Fibroblast of skin of right biceps (primary cell): ENCODE data around the gene OXSR1.
"Not testable (repeated sequence)": the region's sequence is repeated elsewhere in the genome, so short reads cannot be mapped to it uniquely, and the experiment has no call there.

Source experiments
- DNase-seq: peaks from one replicate; pipeline ENCODE4 v3.0.0-alpha.2; 2013

OXSR1 gene

DNA sequence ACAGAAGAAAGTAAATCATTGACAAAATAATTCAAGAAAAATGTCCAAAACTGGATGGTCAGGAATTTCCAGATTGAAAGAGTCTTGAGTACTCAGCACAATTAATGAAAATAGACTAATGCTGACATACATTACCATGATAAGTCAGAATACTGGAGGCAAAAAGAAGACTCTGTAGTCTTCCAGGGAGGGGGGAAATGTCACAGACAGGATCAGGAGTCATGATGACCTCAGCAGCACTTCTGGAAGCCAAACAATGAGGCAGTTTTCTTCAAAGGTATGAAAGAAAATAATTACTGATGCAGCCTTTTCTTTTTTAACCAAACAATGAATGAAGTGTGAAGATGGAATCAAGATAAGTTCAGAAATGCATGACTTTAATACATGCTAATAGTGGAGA is 70.1 kb downstream of the OXSR1 start:
- DNase-seq = no peak

DNA sequence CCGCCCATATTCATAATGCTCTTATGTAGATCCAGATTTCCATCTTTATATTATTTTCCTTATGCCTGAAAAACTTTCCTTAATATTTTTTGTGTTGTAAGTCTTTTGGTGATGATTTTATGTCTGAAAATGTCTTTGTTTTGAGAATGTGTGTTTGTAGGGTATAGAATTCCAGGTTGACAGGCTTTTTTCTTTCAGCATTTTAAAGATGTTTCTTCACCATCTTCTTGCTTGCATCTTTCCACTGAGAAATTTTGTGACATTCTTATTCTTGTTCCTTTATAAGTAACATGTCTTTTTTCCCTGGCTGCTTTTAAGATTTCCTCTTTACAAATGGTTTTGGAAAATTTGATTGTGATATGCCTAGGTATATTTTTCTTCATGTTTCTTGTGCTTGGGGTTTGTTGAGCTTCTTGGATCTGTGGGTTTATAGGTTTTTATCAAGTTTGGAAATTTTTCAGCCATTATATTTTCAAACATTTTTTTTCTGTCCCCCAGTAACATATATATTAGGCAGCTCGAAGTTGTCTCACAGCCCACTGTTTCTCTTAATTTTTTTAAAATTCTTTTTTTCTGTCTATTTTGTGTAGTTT is 73.2 kb downstream of the OXSR1 start:
- no peak for DNase-seq

DNA sequence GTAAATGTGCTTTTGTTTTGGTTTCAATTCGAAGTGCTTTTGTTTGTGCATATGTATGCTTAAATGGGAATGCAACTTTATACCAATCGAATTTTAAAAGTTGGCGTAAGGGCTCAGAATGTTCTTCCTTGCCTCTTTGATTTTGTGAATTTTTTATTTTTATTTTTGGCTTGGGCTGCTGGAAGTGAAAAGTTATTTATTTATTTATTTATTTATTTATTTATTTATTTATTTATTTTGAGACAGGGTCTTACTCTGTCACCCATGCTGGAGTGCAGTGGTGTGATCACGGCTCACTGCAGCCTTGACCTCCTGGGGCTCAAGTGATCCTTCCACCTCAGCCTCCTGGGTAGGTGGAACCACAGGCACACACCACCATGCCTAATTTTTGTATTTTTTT is 77.5 kb downstream of the OXSR1 start:
- DNase-seq = not testable (repeated sequence)

DNA sequence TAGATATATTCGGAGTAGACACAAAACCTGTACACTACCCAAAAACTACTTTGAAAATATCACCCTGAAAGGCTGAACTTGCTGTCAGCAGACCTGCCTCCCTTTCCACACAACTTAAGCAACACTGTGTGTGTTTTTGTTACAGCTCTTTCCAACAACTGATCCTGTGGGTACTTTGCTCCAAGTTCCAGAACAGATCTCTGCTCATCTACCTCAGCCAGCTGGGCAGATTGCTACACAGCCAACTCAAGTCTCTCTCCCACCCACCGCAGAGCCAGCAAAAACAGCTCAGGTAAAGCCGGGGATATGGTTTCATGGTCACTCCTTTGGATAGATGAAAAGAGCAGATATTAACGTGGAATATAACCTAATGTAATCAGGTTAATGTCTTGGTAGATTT is 80.6 kb downstream of the OXSR1 start:
- DNase-seq = no peak

DNA sequence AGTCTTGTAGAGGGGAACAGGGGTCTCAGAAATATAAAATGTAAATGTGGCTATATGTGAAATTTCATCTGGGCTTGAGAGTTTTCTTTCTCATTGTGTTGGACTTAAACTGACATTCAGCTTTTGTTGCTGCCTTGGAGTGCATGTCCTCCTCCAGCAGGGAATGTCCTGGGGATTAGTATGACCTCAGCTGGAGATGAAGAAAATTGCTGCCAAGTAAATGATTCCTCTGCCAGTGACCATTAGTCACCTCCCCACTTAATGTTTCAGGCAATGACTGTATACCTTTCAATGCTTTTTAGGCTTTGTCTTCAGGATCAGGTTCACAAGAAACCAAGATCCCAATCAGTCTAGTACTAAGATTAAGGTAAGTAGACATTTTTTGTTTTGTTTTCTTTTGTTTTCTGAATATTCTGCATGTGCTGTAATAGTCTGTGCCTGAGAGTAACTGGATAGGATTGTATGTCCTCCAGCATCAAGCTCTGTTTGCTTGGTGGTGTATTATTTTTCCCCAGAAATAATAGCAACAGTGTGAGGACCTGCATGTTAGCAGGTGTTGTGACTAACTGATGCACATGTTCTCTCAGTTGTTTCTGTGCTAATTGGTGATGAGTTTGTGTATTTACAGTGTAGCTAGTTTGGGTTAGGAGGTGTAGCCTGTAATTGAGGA is 82.2 kb downstream of the OXSR1 start:
- peak; percentile 86 for DNase-seq

DNA sequence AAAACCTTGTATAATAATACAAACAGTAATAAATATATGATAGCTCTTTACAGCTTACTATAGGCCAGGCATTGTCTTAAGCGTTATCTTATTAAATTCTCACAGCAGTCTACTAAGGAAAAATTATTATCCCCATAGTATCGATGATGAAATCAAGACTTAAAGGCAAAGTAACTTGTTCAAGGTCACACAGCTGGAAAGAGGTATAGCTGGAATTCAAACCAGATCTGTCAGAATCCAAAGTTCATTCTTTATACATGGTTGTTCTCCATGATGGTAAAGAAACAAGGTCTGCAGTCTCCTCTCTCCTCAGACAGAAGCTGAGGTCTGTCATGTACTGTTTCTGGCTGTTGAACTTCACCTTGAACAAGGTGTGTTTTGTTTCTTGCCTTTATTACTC is 84.9 kb downstream of the OXSR1 start:
- DNase-seq = no peak

DNA sequence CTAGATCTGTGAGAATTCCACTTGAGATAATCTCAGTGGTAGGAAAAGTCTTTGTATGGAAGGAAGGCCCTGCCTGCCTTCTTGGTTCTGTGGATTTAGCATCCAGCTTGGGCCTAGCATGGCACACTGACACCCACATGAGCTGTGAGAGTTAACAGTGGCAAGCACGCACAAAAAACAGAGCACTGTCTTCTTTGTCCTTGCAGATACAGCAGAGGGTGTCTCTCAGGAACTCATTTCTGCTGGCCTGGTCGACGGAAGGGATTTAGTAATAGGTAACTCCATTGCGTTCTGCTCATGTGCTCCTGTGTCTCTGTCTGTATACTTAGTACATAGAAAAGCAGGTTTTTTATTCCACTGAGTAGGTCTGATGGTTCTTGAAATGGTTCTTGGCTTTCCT is 85.9 kb downstream of the OXSR1 start:
- no peak for DNase-seq

DNA sequence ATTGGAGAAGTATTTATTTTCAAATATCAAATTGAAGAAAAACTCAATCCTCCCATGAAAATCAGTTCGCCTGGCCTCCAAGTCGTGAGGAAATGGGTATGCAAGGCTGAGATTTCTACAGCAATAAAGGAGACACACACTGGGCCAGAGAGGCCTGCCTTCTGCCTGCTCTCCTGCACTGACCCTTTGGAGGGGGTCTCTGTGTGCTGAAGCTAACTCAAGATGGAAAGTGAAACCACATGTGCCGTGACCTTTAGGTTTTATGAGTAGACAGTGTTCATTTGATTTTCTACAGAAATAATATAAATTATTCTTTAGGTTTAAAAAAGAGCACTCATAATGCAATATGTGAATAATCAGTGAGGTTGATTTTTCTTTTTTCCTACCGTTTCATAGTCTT is 88.4 kb downstream of the OXSR1 start:
- no peak for DNase-seq

DNA sequence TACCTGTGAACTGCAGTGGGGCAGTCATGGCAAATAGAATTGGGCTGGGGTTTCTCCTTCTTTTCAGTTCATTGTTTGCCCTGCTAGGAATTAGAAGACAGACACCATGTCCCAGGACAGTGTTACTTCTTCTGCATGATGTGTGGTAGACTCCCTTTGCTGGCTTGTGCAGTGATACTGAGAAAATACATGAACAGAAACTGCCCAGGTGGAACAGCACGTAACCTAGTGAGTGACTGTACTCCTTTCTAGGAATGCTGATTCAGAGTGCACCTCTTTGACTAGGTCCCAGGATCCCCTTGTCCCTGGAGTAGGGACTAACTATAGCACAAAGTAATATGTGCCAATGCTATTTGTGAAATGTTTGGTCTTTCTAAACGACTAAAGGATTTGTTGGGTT is 89.5 kb downstream of the OXSR1 start:
- DNase-seq = no peak

DNA sequence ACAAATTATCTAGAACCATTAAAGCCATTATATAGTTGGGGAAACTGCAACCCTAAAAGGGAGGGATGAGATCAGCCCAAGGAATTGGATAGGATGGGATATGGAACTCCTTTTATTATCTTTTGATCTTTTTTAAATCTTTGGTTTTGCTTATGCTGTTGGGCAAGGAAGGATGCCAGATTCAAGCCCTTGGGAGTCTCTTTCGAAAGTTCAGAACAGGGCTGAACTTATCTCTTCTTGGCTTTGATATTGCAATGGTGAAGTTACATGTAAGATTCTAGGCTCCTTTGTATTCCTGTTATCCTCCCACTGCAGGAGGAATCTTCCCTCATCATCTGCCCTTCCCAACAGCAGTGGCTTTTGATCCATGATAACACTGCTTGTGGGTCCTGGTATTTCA is 90.3 kb downstream of the OXSR1 start:
- no peak for DNase-seq

DNA sequence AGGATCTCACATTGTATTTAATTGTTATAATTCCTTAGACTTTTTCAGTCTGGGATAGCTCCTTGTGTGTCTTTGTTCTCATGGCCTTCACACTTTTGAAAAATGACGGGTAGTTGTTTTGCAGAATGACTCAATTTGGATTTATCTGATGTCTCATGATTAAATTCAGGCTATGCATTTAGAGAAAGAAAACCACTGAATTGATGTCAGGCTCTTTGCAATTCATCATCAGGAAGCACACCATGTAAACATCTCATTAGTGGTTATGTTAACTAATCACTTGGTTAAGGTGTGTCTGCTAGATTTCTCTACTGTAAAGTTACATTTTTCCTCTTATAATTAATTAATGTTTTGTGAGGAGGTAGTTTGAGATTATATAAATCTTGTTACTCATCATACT is 92.2 kb downstream of the OXSR1 start:
- DNase-seq = peak; percentile 12

DNA sequence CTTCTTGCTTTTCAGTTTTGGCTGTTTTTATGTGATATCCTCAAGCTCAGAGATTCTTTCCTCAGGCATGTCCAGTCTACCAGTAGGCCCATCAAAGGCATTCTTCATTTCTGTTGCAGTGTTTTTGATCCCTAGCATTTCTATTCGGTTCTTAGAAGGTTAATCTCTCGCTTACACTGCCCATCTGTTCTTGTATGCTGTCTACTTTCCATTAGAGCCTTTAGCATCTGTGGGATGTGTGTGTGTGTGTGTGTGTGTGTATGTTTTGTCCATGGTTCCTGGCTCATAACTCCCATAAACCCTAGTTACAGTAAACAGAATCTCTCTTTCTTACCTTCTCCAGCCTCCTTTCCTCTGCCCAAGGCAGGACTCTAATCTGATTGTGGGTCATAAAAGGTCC is 95.1 kb downstream of the OXSR1 start:
- DNase-seq = no peak

DNA sequence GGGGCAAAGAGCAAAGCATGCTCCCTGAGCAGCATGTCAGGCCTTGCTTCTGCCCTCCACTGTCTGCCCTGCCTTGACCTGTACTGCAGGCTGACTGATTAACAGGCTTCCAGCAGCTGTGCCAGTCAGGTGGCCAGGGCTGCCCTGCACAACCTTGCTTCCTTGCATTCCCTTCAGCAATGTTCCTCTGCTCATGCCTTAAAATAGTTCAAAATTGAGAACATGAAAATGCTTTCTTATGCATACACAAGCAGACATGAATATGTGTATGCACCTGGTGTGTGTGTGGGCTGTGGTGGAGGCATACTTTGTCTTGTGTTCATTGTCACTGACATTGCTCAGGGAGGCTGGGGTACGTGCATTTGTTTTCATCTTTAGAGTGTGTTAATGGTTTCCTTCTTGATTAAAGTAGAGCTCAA is 99.0 kb downstream of the OXSR1 start:
- no peak for DNase-seq

DNA sequence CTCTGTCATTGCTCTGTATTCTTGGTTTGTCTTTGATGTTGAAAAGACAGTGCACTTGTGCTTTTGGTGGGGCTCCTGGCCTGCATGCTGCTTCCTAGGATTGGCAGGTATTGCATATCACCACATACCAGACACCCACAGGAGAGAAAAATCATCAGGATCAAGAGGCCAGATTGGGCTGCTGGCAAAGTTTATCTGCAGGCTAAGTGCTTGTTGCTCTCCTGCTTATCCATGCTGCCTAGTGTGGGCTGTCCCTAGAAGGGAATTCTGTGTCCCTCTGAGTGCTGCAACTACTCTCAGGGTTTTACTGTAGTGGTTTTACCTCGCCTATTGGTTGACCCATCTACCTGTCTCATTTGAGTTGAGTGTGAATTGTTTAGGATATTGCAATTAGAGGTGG is 99.4 kb downstream of the OXSR1 start:
- DNase-seq = no peak

DNA sequence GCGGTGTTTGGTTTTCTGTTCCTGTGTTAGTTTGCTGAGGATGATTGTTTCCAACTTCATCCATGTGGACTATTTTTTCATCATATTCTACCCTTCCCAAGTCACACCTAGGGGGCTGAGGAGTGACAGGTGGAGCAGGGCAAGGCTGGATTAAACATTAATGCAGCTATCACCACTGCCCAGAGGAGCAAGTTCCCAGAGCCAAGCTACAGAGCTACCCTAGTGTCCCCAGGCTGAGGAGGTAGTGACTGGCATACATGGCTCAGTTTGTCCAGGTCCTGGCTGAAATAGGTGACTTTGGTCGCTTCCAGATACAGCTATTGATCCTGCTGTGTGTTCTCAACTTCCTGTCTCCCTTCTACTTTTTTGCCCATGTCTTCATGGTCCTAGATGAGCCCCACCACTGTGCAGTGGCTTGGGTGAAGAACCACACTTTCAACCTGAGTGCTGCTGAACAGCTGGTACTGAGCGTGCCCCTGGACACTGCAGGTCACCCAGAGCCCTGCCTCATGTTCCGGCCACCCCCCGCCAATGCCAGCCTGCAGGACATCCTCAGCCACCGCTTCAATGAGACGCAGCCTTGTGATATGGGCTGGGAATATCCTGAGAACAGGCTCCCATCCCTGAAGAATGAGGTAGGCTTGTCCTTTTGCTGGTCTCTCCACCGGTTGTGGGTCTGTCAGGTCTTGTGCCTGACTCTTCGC is 100.4 kb downstream of the OXSR1 start, which contains the start of gene SLC22A13:
SLC22A13 (plus strand) TSS at position 209 of the 704 bp plus-strand sequence; CDS start at position 258, 49 bp downstream.
- DNase-seq = no peak

DNA sequence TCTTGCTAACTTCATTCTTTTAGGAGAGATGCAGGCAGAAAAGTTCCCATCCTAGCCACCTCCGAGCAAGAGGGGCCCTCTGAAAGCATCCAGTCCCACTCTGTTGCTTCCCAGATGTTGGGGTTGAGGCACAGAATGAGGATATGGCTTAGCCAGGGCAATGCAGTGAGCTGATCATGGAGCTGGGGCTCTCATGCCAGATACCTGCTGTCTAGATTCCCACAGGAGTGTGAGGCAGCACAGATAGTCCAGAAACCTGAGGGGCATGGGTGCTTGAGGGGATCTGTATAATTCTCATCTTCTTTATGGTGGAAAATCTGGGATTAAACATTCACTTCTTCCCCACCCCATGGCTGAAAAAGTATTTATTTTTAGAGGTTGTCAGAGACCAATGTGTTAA is 101.5 kb downstream of the OXSR1 start:
- no peak for DNase-seq

DNA sequence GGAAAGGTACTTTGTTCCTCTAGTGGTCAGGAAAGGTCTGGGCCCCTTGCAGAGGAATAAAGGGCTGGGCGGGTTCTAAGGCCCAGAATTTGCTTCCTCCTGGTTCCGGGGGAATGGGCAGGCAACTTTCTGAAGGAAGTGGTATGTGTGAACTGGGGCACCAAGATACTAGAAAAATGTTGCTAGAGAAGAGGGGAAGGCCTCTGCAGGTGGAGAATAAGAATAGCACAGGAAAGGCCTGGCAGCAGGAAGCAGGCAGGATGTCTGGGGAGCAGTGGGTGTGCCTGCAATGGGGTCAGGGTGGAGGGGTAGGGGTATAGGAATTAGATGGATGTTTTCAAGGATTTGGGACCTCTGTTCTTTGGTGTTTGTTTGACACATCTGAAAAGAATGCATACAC is 102.3 kb downstream of the OXSR1 start:
- DNase-seq = no peak

DNA sequence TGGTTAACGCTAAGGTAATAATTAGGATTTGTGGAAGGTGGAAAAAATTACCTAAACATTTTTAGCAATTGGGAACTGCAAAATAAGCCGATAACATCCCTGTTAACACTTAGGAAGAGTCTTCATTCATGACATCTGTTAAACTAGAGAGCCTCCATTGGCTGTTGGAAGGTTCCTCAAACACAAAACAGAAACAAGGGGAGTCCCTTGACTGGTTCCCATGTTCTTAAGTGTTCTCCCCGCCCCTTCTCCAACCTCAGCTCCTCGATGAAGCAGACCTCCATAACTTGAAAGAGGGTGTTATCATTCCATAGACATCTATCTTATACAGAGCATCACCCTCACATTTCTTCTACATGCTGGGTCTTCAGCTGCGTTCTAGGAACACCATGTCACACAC is 102.8 kb downstream of the OXSR1 start:
- DNase-seq = no peak

DNA sequence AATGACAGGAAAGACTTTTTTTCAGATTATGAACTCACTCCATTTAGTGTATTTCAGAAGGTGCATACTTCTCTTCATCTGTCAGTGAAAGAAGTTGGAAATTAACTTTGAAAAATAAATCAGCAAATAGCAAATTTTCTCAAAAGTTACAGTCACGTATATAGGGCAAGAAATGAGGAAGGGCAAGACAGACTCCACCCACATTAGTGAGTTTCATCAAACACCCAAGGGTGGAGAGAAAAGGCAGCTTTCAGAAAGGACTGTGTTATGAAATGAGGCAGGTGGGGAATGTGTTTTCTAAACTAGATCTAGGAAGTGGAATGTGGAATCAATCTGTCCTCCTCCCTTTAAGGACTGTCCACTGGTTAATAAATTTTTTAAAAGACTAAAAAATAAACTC is 103.2 kb downstream of the OXSR1 start:
- DNase-seq = no peak

DNA sequence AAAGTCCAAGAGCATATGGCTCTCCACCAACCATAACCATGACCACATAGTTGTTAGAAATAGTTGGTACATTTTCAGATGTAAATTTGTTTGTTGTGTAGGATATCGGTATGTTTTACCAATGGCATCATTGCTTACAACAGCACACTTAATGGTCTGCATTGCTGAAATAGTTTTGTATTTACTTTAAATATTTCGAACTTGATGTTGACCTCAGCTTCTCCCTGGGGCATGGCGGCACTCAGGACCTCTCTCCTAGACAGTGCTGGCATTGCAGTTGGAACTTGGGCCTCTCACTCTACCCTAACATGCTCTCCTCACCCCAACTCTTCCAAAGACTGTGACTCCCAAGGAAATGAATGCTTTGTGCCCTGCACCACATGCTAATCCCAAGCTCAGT is 105.3 kb downstream of the OXSR1 start:
- DNase-seq = peak; percentile 8

DNA sequence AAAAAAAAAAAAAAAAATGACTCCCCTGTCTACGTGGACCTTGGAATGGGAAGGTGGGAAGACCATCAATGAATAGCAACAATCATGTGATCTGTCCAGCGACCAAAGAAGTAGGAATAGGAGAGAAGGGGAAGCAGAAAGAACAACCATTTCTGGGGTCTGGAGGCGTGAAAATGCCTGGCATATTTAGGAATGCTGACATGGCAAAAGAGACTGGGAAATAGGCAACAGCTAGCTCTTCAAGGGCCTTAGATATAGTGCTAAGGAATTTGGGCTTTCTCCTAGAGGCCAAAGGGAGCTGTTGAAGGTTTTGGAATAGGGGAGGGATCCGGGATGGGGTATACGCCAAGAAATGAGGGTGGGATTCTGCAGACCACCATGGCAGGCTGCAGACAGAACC is 106.2 kb downstream of the OXSR1 start:
- no peak for DNase-seq

DNA sequence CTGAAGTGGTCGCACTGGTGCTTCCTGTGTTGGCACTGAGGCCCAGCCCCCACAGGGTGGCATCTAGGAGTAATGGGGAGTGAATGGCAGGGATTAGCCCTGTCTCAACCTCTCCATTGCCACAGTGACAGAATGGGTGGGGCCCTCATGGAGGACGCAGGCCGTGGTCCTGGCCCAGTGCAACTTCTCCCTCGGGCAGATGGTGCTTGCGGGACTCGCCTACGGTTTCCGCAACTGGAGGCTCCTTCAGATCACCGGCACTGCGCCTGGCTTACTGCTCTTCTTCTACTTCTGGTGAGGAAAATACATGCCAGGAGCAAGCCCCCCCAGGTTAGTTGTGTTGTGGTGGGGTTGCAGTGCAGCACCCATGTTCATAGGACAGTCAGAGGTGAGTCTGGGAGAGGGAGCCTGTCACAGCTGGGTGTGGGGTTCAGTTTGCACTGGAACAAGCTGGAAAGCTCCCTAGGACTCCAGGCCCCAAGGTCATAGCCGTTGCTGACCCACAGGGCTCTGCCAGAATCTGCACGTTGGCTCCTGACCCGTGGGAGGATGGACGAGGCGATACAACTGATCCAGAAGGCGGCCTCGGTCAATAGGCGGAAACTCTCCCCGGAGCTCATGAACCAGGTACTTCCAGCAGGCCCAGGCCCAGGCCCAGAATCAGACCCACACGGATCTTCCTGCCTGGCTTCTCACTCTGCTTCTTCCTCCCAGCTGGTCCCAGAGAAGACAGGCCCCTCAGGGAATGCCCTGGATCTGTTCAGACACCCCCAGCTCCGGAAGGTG is 109.7 kb downstream of the OXSR1 start:
- no peak for DNase-seq

DNA sequence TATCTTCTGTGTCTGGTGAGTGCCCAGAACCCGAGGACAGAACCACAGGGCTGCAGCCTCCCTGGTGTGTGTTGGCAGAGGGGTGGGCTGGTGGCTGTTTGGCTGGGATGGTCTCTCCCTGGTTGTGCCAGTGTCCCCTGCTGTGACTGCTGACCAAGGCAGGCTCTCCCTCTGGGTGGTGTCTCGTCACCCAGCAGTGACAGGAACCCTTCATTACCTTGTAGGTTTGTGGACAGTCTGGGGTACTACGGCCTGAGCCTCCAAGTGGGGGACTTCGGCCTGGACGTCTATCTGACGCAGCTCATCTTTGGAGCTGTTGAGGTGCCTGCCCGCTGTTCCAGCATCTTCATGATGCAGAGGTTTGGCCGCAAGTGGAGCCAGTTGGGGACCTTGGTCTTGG is 110.3 kb downstream of the OXSR1 start:
- DNase-seq = no peak
